GM18951 (cell line): ENCODE data around the gene PTH2.

Source experiments
- POLR2A ChIP-seq: IDR thresholded peaks from 4 replicates; pipeline ENCODE4 v1.6.1; 2011; ENCODE audit warnings: mild to moderate bottlenecking; ENCODE audit not compliant: insufficient read length, insufficient read depth; ENCODE audit errors: extremely low read depth
- in situ Hi-C: fragments of 300-500 bp; cut with MboI; formaldehyde crosslinking; loops from one replicate; pipeline ENCODE4 v1.12.0; 2022; ENCODE audit warnings: low sequenced_read_pairs, mixed read lengths, inconsistent platforms; ENCODE audit not compliant: unreplicated experiment

PTH2 gene

DNA sequence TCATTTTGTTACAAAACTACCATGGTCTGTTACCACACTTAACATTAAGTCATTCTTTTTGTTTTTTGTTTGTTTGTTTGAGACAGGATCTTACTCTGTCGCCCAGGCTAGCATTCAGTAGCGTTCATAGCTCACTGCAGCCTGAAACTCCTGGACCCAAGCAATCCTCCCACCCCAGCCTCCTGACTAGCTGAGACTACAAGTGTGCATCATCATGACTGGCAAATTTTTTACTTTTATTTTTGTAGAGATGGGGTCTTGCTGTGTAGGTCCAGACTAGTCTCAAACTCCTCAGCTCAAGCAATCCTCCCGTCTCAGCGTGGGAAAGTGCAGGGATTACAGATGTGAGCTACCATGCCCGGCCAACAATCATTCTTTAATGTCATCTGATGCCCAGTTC, 33.1 kb upstream of the PTH2 start:
- TF ChIP-seq POLR2A: no peak
- in situ Hi-C loops: no loop called here

DNA sequence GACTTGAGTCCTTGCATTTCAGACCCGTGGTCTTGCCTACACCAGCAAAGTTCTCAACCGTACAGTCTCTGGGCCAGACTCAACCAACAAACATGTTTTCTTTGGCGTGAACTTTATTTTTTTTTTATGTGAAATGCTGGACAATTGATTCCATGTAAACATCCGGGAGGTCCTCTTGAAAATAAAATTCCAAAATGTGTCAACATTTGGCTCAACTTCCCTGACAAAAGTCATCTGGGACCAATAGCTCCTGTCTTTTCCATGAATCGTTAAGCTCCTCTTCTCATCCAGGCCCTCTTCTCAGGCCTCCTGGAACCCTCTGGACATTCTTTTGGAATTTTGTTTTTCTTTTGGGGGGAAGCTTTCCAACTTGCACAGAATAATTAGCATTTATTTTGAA, 32.5 kb upstream of the PTH2 start:
- TF ChIP-seq POLR2A: no peak
- in situ Hi-C loops: no loop called here

DNA sequence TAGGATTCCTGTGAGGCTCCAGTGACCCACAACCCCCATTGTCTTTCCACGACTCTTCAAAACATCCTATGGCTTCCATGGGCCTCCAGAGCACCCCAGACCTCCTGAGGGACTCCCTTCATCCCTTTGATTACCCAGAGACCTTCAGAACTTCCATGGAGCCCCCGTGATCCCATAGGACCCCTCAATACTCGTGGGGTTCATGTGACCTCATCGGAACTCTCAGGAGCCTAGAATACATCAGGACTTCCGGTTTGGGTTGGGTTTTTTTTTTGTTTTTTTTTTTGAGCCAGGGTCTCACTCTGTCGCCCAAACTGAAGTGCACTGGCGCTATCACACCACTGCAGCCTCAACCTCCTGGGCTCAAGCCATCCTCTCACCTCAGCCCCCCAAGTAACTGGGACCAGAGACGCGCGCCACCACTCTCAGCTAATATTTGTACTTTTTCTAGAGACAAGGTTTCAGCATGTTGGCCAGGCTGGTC, 30.6 kb upstream of the PTH2 start:
- no peak for TF ChIP-seq POLR2A
- in situ Hi-C loops: no loop called here

DNA sequence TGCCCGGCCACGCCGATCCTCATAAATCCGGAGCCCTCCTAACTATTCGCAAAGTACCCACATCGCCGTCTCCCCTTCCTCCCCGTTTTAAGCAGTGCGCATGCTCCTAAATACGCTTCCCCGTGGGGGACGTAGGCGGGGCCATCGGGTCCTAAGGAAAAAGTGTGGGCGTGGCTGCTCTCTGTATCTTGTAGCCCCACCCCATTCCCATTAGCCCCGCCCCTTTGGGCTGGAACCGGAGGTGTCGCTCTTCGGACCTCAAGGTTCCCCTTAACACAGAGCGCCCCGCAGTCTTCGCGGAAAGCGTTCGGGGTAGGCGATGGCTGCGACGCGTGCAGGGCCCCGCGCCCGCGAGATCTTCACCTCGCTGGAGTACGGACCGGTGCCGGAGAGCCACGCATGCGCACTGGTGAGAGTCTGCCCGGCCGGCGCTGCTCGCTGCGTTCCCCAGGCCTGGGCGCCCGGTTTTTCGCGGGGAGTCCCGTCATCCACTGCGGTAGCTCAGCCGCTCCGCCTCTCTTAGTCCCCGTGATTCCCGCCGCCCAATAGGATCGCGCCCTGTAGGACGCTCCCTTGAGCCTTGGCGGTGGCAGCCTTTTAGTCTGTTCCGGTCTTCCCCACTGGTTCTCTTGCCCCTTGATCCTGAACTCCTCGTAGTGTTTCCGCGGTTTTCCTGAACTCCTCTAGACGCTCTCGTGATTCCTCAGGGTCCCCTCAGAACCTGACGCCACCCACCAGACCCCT, 29.9 kb upstream of the PTH2 start, which contains the start of gene ALDH16A1:
TSS of gene ALDH16A1 (plus strand) at position 213 of the 744 bp plus-strand sequence. CDS start at position 320, 107 bp downstream.
- in situ Hi-C loops: no loop called here
- TF ChIP-seq POLR2A: peak; percentile 92

DNA sequence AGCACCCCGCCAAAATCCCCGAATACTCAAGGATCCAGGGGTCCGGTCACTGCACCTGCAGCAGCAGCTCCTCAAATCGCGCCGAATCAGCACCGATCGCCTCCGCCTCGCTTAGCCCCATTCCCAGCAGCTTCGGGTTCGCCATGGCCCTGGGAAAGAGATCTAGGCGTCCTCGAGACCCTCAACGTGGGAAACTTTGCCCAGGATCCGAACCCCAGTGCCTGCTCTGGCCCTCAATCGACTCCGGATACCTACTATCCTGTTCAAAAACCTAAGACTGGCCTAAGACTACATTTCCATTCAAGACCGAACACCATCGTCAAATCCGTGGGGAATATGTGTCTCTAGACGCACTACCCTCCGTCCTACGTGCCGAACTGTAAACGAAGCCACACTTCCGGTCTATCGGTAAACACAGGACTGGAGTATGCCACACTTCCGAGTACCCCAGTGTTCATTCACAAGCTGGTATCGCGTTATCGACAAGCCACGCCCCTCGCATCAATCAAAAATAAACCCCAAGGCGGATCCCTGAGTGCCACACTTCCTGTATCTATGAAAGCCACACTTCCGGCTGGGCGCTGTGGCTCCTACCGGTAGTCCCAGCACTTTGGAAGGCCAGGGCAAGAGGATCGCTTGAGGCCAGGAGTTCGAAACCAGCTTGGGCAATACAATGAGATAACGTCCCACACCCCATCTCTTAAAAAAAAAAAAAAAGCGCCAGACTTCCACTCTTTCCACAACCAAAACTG, 28.4 kb upstream of the PTH2 start, which contains the start of gene PIH1D1:
TSS of gene PIH1D1 (minus strand) at position 385 of the 752 bp plus-strand sequence. CDS start at position 145, 240 bp downstream.
- TF ChIP-seq POLR2A: peak; percentile 73

DNA sequence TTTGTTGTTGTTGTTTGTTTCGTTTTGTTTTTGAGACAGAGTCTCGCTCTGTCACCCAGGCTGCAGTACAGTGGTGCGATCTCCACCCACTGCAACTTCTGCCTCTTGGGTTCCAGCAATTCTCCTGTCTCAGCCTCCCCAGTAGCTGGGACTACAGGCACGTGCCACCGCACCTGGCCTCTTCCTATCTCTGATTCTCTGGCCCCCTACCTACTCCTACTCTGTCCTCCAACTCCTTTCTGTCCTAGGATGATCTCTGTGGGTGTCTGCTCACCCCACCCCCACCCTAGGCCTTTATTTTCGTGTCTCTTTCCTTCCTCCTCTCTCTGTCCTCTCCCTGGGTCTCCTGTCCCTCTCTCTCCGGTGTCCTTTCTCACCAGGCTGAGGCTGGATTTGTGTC, 27.2 kb upstream of the PTH2 start:
- in situ Hi-C loops: no loop called here
- no peak for TF ChIP-seq POLR2A

More for the DNA sequence above, 28.4 kb upstream of the PTH2 start, which contains the start of gene PIH1D1:
- in situ Hi-C loops: no loop called here

DNA sequence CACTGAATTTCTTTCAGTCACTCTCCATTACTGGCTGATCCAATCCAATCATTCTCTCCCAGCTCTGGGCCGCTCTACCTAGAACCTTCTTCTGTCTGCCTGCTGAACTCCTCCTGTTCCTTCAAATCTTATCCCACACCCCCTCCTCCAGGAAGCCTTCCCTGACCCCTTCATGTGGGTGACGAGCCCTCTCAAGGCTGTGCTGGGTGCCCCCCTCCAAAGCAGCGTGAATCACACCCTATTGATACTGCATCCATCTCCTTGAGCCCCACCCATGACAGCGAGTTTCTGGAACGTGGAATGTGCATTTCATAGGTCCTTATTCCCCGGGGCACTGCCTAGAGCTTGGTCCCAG, 25.2 kb upstream of the PTH2 start:
- in situ Hi-C loops: loop anchor here (10.0 kb wide), 1 partner anchor 54 kb away; no protein-coding TSS in a partner anchor
- no peak for TF ChIP-seq POLR2A

DNA sequence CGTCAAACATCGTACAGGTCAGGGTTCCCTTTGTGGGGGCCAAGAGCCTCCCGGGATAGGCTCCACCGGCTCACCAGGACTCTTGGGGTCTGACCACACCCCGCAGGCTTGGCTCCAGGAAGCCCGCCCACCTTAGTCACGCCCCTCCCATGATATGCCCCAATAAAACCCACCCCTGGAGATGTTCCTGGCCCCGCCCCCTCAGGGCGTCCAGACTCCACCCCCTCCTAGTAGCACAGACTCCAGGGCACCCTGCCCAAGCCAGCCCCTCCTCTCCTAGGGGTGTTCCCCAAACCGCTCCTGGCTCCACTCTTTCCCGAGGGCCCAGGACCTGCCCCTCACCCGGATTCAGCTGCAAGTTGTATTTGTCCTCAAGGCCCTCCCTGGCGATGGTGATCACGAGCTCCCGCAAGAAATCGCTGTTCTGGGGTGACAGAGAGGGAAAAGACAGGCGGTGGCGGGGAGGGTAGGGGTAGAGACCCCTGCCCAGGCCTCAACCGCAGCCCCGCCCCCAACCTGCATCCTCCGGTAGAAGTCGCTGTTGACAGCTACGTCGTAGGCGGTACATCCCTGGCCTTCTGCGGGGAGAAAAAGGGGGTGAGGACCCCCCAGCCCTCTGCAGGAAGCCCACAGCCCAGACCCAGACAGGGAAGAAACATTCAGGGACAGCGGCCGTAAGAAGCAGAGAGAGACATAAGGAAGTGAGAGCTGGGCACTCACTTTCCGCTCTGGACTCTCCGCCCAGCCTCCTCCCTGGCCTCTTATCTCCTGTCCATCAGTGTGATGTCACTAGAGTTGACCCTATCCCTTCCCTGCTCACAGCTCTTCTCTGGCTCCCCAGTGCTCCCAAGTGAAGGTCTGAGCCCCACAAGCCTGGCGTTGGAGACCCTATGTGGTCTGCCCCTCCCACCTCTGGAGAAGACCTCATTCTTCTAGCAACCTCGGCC, 24.5 kb upstream of the PTH2 start:
- peak; percentile 15 for TF ChIP-seq POLR2A
- in situ Hi-C loops: loop anchor here (10.0 kb wide), 1 partner anchor 53 kb away; no protein-coding TSS in a partner anchor

DNA sequence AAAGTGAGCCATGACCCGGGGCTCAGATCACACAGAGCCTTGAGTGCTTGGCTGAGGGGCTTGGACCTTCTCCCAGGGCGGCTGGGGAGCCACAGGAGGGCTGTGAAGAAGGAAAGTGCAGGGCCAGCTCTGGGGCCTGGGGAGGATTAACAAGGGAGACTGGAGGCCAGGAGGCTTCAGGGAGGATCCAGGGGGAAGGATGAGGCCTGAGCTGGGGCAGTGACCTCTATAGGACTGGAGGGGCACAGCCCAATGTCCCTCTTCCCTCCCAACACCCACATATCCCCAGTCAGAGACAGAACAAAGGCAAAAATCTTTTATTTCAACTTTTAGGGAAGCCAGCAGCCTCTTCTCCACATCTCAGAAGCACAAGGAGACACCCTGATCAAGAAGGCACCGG, 22.8 kb upstream of the PTH2 start:
- in situ Hi-C loops: loop anchor here (10.0 kb wide), 1 partner anchor 51 kb away; no protein-coding TSS in a partner anchor
- TF ChIP-seq POLR2A: no peak

DNA sequence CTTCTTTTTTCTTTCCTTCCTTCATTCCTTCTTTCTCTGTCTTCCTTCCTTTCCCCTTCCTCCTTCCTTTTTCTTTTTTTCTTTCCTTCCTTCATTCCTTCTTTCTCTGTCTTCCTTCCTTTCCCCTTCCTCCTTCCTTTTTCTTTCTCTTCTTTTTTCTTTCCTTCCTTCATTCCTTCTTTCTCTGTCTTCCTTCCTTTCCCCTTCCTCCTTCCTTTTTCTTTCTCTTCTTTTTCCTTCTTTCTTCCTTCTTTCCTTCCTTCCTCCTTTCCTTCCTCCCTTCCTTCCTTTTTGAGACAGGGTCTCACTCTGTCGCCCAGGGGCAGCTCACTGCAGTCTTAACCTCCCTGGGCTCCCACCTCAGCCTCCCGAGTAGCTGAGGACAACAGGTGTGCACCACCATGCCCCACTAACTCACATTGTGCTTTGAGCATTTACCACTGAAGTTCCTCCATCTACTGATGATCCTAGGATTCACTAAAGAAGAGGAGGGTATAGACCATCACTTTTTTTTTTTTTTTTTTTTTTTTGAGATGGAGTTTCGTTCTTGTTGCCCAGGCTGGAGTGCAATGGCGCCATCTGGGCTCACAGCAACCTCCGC, 21.0 kb upstream of the PTH2 start:
- in situ Hi-C loops: loop anchor here (10.0 kb wide), 1 partner anchor 49 kb away; no protein-coding TSS in a partner anchor

DNA sequence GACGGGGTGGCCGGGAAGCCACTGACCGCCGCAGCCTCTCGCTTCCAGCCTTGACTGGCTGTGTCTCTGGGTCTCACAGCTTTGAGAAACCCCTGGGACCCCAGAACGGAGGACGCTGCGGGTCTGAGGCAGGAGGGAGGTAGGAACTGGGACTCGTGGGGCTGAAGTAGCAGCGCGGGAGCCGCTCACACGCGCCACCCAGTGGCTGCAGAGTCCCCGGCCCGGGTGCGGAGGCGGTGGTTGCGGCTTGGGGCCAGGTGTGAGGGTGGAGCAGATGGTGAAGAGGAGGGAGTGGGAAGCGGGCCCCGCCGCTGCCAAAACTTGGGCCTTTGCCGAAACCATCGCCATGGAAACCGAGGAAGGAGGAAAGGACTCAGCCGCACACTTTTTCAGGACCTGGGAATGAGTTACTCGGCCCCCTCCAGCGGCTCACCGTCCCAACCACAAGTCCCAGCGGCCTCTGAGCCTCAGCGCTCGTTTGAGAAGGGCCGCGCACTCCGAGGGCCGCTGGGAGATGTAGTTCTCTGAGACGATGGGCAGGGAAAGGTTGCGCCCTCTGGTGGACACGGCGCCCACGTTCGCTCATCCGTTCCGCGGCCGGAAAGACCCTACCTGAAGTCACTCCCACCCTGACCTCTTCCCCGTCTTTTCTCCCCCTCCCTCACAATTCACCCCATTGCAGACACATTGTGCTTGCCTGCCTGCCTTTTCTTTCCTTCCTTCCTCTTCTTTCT, 20.3 kb upstream of the PTH2 start:
- in situ Hi-C loops: loop anchor here (10.0 kb wide), 1 partner anchor 49 kb away; no protein-coding TSS in a partner anchor
- TF ChIP-seq POLR2A: no peak
